GM12878 (cell line): ENCODE data around the gene SAMD1. TPM values are rescaled to one million over a fixed set of nuclear protein-coding genes. Genes with fewer than 3 reads are reported as not detected.

Source experiments
- ATAC-seq: fragments of 200-7000 bp; cut with Tn5 transposase; 3 replicates; pipeline ENCODE4 v1.9.1; 2020; ENCODE audit warnings: mild to moderate bottlenecking, moderate library complexity
- BruUV-seq: library from RNA; stranded (reverse); fragments of 400-500 nt; replicated peaks from 2 replicates; lab custom pipeline; 2021; lab: Mats Ljungman, UMichigan
- CTCF ChIA-PET: fragments of 300-600 bp; sonication (Branson Sonifier 250); formaldehyde crosslinking; extraction: SDS; loops from one replicate; lab custom pipeline; 2021; ENCODE audit warnings: inconsistent platforms; lab: Yijun Ruan, JAX
- POLR2A ChIA-PET: fragments of 350-600 bp; formaldehyde crosslinking; extraction: SDS; loops from one replicate; lab custom pipeline; 2021; ENCODE audit warnings: inconsistent platforms; lab: Charles Lee
- RAD21 ChIA-PET: fragments of 300-600 bp; sonication (Branson Sonifier 250); formaldehyde crosslinking; loops from one replicate; lab custom pipeline; 2023; ENCODE audit warnings: antibody characterized with exemption; ENCODE audit not compliant: unreplicated experiment; lab: Charles Lee
- SMC1A ChIA-PET: fragments of 300-600 bp; sonication (Branson Sonifier 250); formaldehyde crosslinking; loops from one replicate; lab custom pipeline; 2023; ENCODE audit not compliant: unreplicated experiment, uncharacterized antibody; lab: Charles Lee
- DNase-seq: peaks from one replicate; pipeline ENCODE4 v3.0.0-alpha.2; 2011; ENCODE audit warnings: low read depth, low spot score
- FAIRE-seq: peaks from 3 replicates; lab custom pipeline; 2011; peaks lifted over from hg19 to GRCh38; lab: Jason Lieb, UNC
- H2AFZ ChIP-seq: 2 replicates; pipeline ENCODE4 v1.6.0; 2011; ENCODE audit warnings: low read depth, low read length, control low read depth; ENCODE audit not compliant: control insufficient read depth
- H3K27ac ChIP-seq: 2 replicates; pipeline ENCODE4 v1.5.1; 2011; ENCODE audit warnings: control low read depth; ENCODE audit not compliant: control insufficient read depth, insufficient read depth
- H3K27me3 ChIP-seq, 2 experiments: replicated peaks in 1 of 2; 2 replicates each; pipeline versions ENCODE4 v1.6.0 to v1.6.1; 2011; ENCODE audit warnings: low read length in 1 of 2; ENCODE audit not compliant: control insufficient read depth in 2 of 2, insufficient read depth in 2 of 2
- H3K36me3 ChIP-seq, 2 experiments: 2 replicates each; pipeline ENCODE4 v1.5.1; 2011; ENCODE audit warnings: low read length in 1 of 2; ENCODE audit not compliant: control insufficient read depth in 2 of 2, insufficient read depth in 2 of 2
- H3K4me1 ChIP-seq: 2 replicates; pipeline ENCODE4 v1.6.1; 2011; ENCODE audit warnings: mild to moderate bottlenecking, low read length, moderate library complexity, mixed read lengths; ENCODE audit not compliant: control insufficient read depth, insufficient read depth
- H3K4me2 ChIP-seq: 2 replicates; pipeline ENCODE4 v1.6.0; 2011; ENCODE audit warnings: control low read depth; ENCODE audit not compliant: control insufficient read depth, insufficient read depth
- H3K4me3 ChIP-seq: fragments of 200-600 bp; sonication (generic); 2 replicates; pipeline ENCODE4 v1.5.1; 2016
- H3K79me2 ChIP-seq: 2 replicates; pipeline ENCODE4 v1.6.0; 2011; ENCODE audit warnings: low read length; ENCODE audit not compliant: control insufficient read depth, insufficient read depth
- H3K9ac ChIP-seq: 2 replicates; pipeline ENCODE4 v1.8.0; 2011; ENCODE audit warnings: low read length, control low read depth, mixed read lengths; ENCODE audit not compliant: control insufficient read depth, insufficient read depth
- H3K9me3 ChIP-seq: replicated peaks from 3 replicates; pipeline ENCODE4 v1.5.1; 2011; ENCODE audit warnings: mild to moderate bottlenecking, low read length; ENCODE audit not compliant: control insufficient read depth, insufficient read depth
- H4K20me1 ChIP-seq: 2 replicates; pipeline ENCODE4 v1.6.0; 2011; ENCODE audit not compliant: control insufficient read depth, insufficient read depth
- BACH1 ChIP-seq: fragments of 450-650 bp; IDR thresholded peaks from 2 replicates; pipeline ENCODE4 v1.6.1; 2017; ENCODE audit warnings: mild to moderate bottlenecking, borderline replicate concordance
- CBFB ChIP-seq: IDR thresholded peaks from 2 replicates; pipeline ENCODE4 v1.6.1; 2016; ENCODE audit warnings: antibody characterized with exemption, low read depth
- CEBPB ChIP-seq, 2 experiments: fragments of 150-350 bp in 1 of 2; IDR thresholded peaks; 2 replicates each; pipeline ENCODE4 v1.6.1; 2012 to 2014; ENCODE audit warnings: low read depth in 2 of 2, low read length in 2 of 2, borderline replicate concordance in 1 of 2, inconsistent platforms in 1 of 2
- EED ChIP-seq: sonication (generic); IDR thresholded peaks from 2 replicates; pipeline ENCODE4 v1.6.1; 2016; ENCODE audit warnings: antibody characterized with exemption, low read depth
- EGR1 ChIP-seq, 2 experiments: IDR thresholded peaks; 1 replicate in 1 of 2; 2 replicates in 1 of 2; pipeline ENCODE4 v1.6.1; 2011 to 2012; ENCODE audit warnings: low read depth in 2 of 2, low read length in 2 of 2, borderline replicate concordance in 1 of 2, mild to moderate bottlenecking in 1 of 2, moderate library complexity in 1 of 2
- FOS ChIP-seq: IDR thresholded peaks from 3 replicates; pipeline ENCODE4 v1.6.1; 2011; ENCODE audit warnings: borderline replicate concordance; ENCODE audit not compliant: insufficient read length; ENCODE audit errors: extremely low read depth
- GATAD2B ChIP-seq: fragments of 450-650 bp; conservative IDR thresholded peaks from 2 replicates; pipeline ENCODE4 v1.6.1; 2017; ENCODE audit warnings: low read depth, mild to moderate bottlenecking, moderate library complexity
- HCFC1 ChIP-seq: fragments of 150-350 bp; IDR thresholded peaks from 2 replicates; pipeline ENCODE4 v1.6.1; 2014; ENCODE audit warnings: low read length
- IKZF2 ChIP-seq, 2 experiments: fragments of 450-650 bp; IDR thresholded peaks; 2 replicates each; pipeline ENCODE4 v1.6.1; 2017; ENCODE audit warnings: mild to moderate bottlenecking in 2 of 2, moderate library complexity in 2 of 2
- LARP7 ChIP-seq: fragments of 450-650 bp; IDR thresholded peaks from 2 replicates; pipeline ENCODE4 v1.6.1; 2017; ENCODE audit warnings: mild to moderate bottlenecking
- MYC ChIP-seq: IDR thresholded peaks from 2 replicates; pipeline ENCODE4 v1.6.1; 2011; ENCODE audit warnings: mild to moderate bottlenecking, low read length, moderate library complexity, inconsistent platforms; ENCODE audit not compliant: insufficient read depth, insufficient replicate concordance, insufficient read length, severe bottlenecking
- NR2C1 ChIP-seq: fragments of 450-650 bp; IDR thresholded peaks from 2 replicates; pipeline ENCODE4 v1.6.1; 2017; ENCODE audit warnings: antibody characterized with exemption, mild to moderate bottlenecking, moderate library complexity
- NR2C2 ChIP-seq: IDR thresholded peaks from 2 replicates; pipeline ENCODE4 v1.6.1; 2011; ENCODE audit warnings: borderline replicate concordance, low read depth; ENCODE audit not compliant: control insufficient read depth, insufficient read length
- POLR2A ChIP-seq: IDR thresholded peaks from 2 replicates; pipeline ENCODE4 v1.6.1; 2011; ENCODE audit warnings: low read depth, mild to moderate bottlenecking, low read length
- RCOR1 ChIP-seq: conservative IDR thresholded peaks from 2 replicates; pipeline ENCODE4 v1.6.1; 2012; ENCODE audit warnings: low read depth, low read length, improper control_type of control experiment
- SMARCA5 ChIP-seq: fragments of 450-650 bp; IDR thresholded peaks from 2 replicates; pipeline ENCODE4 v1.6.1; 2017; ENCODE audit warnings: mild to moderate bottlenecking
- SMC3 ChIP-seq: IDR thresholded peaks from 2 replicates; pipeline ENCODE4 v1.6.1; 2011; ENCODE audit warnings: low read length, improper control_type of control experiment, borderline replicate concordance
- SRF ChIP-seq, 2 experiments: IDR thresholded peaks; 2 replicates each; pipeline ENCODE4 v1.6.1; 2011; ENCODE audit warnings: low read depth in 2 of 2, low read length in 2 of 2, mild to moderate bottlenecking in 1 of 2, moderate library complexity in 1 of 2
- SUZ12 ChIP-seq: fragments of 200-600 bp; sonication (generic); IDR thresholded peaks from one replicate; pipeline ENCODE4 v1.6.1; 2018; ENCODE audit warnings: antibody characterized with exemption, mild to moderate bottlenecking; ENCODE audit not compliant: unreplicated experiment
- YY1 ChIP-seq: IDR thresholded peaks from 2 replicates; pipeline ENCODE4 v1.6.1; 2011; ENCODE audit warnings: low read depth, mild to moderate bottlenecking, low read length
- WGBS: methylation state at CpG from one replicate; pipeline ENCODE4 v1.1.6; 2016; ENCODE audit warnings: low lambda C conversion rate; ENCODE audit not compliant: insufficient replicate concordance, insufficient coverage; ENCODE audit errors: missing lambda C conversion rate; 5-methylcytosine and 5-hydroxymethylcytosine counted together
- in situ Hi-C: fragments of 300-500 bp; cut with MboI; formaldehyde crosslinking; loops from 9 replicates; pipeline ENCODE4 v1.14.3; 2018; ENCODE audit warnings: mixed read lengths
- intact Hi-C: fragments of 100-400 bp; cut with micrococcal nuclease; formaldehyde crosslinking; loops from one replicate; pipeline ENCODE4 v1.14.2; 2022; ENCODE audit not compliant: unreplicated experiment
- polyA plus RNA-seq, 11 experiments: library from polyadenylated mRNA; depleted of rRNA in 4 of 11; unstranded in 6 of 11; stranded (reverse) in 5 of 11; fragments of >200 nt; fragmentation: Nextera tagmentation in 4 of 11; fragmentation: Illumina TruSeq in 1 of 11; extraction: Ambion mirVana in 4 of 11; extraction: Trizol in 1 of 11; gene quantifications; 1 replicate in 1 of 11; 2 replicates in 10 of 11; pipeline versions ENCODE4 v1.2.1 to v1.2.3, GENCODE V29; 2011 to 2016; ENCODE audit warnings: inconsistent platforms in 2 of 11, missing spikeins in 2 of 11, low read depth in 1 of 11
- total RNA-seq, 4 experiments: library from RNA; depleted of rRNA in 3 of 4; stranded (reverse); fragments of >200 nt in 3 of 4; fragmentation: Illumina TruSeq in 1 of 4; extraction: Trizol in 1 of 4; gene quantifications; 2 replicates each; pipeline versions ENCODE4 v1.2.1 to v1.2.3, GENCODE V29; 2013 to 2021
- TF ChIP-seq, protein P1 (sequence below): IDR thresholded peaks from 2 replicates; pipeline ENCODE4 v1.6.1; 2012; ENCODE audit warnings: low read depth, low read length, improper control_type of control experiment
- TF ChIP-seq, protein P2 (sequence below): fragments of 450-650 bp; IDR thresholded peaks from 2 replicates; pipeline ENCODE4 v1.6.1; 2017; ENCODE audit warnings: low read depth, mild to moderate bottlenecking, moderate library complexity

The SAMD1 gene
- total and polyA plus RNA-seq, 10 of the 15 experiments (the other 5 are each of a cell fraction or from before 2014, with no cell fraction given), result 3.0 to 71.7 (median 19.3) TPM

GRCh38 chr19:14118165-14119051 is 27.9 kb upstream of the SAMD1 start:
- Histone ChIP-seq H3K4me3 (peak overlapping the region; percentile 62), H3K36me3 (peaks cover 0 to 2% of the 10 kb centered on the region in 2 experiments; a peak in 2 of 4 replicates), H4K20me1 (no peaks in the 10 kb centered on the region), H3K9ac (peak overlapping the region; percentile 76), H3K4me1 (peaks cover 16% of the 10 kb centered on the region), H3K79me2 (peaks cover 8% of the 10 kb centered on the region), H3K27ac (peak overlapping the region; percentile 45), H3K27me3 (no peaks in the 10 kb centered on the region), H3K9me3 (no peaks in the 10 kb centered on the region), H2AFZ (peak overlapping the region; percentile 75), H3K4me2 (peak overlapping the region; percentile 91)
- RAD21 ChIA-PET, result interaction anchor here (1.6 kb wide), 1 partner anchor 18 kb away, joined by 8 read pairs; the partner anchor contains the start of gene ASF1B
- CTCF ChIA-PET, result interaction anchor here (0.6 to 2.4 kb wide), 7 partner anchors 18 to 283 kb away, joined by 3 to 10 read pairs (median 3); partner anchors contain the start of gene ASF1B
- peak; percentile 38 for ATAC-seq
- no TSS peak for BruUV-seq
- no peak for DNase-seq
- SMC1A ChIA-PET, result interaction anchor here (0.6 to 1.8 kb wide), 3 partner anchors 10 to 38 kb away, joined by 3 to 5 read pairs (median 4); partner anchors contain the start of gene ASF1B
- POLR2A ChIA-PET, result interaction anchor here (0.5 to 1.0 kb wide), 6 partner anchors 12 to 258 kb away, joined by 3 to 6 read pairs (median 4); partner anchors contain the start of gene ASF1B
- in situ Hi-C loops, result no loop called here
- intact Hi-C loops, result loop anchor here (5.0 kb wide), 1 partner anchor 36 kb away; no protein-coding TSS in a partner anchor
- 28% methylated on average over 26 of the region's 61 CpGs for WGBS
- no peak for FAIRE-seq
- TF ChIP-seq EGR1 (IDR thresholded peaks at IDR 0.05; ENCODE audit: borderline replicate concordance in 1 of 2, low read depth in 2 of 2, low read length in 2 of 2), result peak in 1 of 2 experiments; percentile 69; a peak in 1 of 3 replicates
- peak in 1 of 2 experiments; percentile 44; a peak in 1 of 4 replicates for TF ChIP-seq CEBPB (IDR thresholded peaks at IDR 0.05; ENCODE audit: borderline replicate concordance in 1 of 2, low read depth in 2 of 2, low read length in 2 of 2)
- TF ChIP-seq HCFC1, result peak; percentile 20; the same call in 1 of the 2 replicates
- TF ChIP-seq, protein P1, sequence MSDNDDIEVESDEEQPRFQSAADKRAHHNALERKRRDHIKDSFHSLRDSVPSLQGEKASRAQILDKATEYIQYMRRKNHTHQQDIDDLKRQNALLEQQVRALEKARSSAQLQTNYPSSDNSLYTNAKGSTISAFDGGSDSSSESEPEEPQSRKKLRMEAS, result peak; percentile 39; the same call in 1 of the 2 replicates
- TF ChIP-seq RCOR1, result no peak
- 0 out of 2 replicates have a peak, but pooled peaks have one; percentile 51 for TF ChIP-seq BACH1
- 0 out of 2 replicates have a peak, but pooled peaks have one; percentile 38 for TF ChIP-seq EED
- TF ChIP-seq LARP7, result peak; percentile 75; the same call in 1 of the 2 replicates
- TF ChIP-seq POLR2A, result peak; percentile 38
- no peak for TF ChIP-seq SUZ12
- TF ChIP-seq NR2C2, result peak; percentile 61
- no peak for TF ChIP-seq SRF (IDR thresholded peaks at IDR 0.05; ENCODE audit: low read depth in 2 of 2, low read length in 2 of 2)
- TF ChIP-seq, protein P2, sequence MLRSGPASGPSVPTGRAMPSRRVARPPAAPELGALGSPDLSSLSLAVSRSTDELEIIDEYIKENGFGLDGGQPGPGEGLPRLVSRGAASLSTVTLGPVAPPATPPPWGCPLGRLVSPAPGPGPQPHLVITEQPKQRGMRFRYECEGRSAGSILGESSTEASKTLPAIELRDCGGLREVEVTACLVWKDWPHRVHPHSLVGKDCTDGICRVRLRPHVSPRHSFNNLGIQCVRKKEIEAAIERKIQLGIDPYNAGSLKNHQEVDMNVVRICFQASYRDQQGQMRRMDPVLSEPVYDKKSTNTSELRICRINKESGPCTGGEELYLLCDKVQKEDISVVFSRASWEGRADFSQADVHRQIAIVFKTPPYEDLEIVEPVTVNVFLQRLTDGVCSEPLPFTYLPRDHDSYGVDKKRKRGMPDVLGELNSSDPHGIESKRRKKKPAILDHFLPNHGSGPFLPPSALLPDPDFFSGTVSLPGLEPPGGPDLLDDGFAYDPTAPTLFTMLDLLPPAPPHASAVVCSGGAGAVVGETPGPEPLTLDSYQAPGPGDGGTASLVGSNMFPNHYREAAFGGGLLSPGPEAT, result peak; percentile 61; the same call in 1 of the 2 replicates
- TF ChIP-seq SMC3, result no peak
- TF ChIP-seq CBFB, result no peak
- TF ChIP-seq NR2C1, result peak; percentile 94
- peak; percentile 12; the same call in 1 of the 2 replicates for TF ChIP-seq YY1
- TF ChIP-seq GATAD2B, result peak; percentile 87
- no peak for TF ChIP-seq FOS
- TF ChIP-seq IKZF2 (IDR thresholded peaks at IDR 0.05), result peak; percentile 41 to 49; a peak in 2 of 4 replicates
- 0 out of 2 replicates have a peak, but pooled peaks have one; percentile 81 for TF ChIP-seq SMARCA5
- no peak for TF ChIP-seq MYC
